Suppressor macrophage (primary cell): ENCODE results near the gene CUX1.

ENCODE experiments used
- DNase-seq, 4 experiments: peaks; one replicate each; pipeline ENCODE4 v3.0.0-alpha.2; 2020 to 2022

Gene CUX1

DNA sequence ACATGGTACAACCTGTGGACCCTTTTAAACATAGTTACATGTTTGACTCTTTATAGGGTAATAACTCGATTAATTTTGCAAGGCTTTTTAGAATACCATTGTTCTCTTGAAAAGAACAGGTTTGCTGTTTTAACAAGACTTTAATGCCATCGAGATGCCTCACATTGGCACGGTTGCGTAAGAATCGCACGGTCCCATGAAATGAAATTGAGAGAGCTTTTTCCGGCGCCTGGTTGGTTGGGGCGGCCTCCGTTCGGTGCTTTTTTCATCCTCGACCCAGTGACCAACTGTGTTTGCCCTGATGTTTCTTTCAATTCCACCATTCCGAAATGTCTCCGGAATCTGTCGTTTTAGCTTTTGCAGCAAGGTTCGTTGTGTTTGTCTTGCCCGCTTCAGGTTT lies 142.4 kb downstream of the CUX1 start:
- DNase-seq: no peak

DNA sequence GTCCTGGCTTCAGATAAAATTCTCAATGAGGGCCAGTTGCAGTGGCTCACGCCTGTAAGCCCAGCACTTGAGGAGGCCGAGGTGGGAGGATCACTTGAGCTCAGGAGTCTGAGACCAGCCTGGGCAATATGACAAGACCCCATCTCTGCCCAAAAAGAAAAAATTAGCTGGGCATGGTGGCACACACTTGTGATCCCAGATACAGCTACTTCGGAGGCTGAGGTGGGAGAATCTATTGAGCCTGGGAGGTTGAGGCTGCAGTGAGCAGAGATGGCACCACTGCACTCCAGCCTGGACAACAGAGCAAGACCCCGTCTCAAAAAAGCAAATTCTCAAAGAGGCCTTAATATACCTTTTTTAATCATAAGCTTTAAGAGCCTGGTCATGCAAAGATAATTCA lies 142.9 kb downstream of the CUX1 start:
- no peak for DNase-seq

- no peak for DNase-seq
Measured at GRCh38 chr7:101960985-101961708, 143.7 kb downstream of the CUX1 start.

- DNase-seq: no peak
Measured at GRCh38 chr7:101961811-101962210, 144.4 kb downstream of the CUX1 start.

- no peak for DNase-seq
Measured at GRCh38 chr7:101963693-101964092, 146.3 kb downstream of the CUX1 start.

DNA sequence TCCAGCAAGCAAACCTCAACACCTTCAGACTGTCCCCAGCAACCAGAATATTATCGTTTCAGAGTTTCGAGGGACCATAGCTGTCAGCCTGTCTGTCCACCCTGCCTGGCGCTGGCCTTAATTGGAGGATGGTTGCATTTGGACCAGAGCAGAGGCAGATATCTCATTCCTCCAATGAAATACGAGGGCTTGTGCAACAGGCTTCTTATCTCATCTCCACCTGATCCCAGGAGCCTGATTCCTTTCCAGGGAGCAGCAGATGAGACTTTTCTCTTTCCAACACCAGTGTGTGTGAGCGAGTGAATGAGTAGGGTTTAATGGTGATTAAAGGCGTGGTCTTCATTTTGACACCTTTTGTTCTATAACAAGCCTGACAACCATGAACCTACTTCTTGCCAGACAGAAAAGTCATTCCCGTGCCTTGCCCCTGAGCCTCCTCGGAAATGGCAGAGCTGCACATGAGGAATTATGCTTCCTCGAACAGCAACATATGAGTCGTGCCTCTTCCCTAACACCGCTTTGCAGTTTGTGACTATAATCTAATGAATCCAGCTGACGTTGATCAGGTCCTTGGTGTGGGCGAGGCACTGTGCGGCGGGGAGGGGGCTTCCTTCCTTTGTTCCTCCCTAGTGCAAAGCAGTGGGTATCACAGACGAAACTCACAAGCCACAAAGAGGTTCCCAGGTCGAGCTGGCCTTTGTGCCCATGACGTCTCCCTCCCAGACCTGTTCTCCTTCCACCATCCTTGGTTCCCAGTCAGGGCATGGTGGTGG lies 147.4 kb downstream of the CUX1 start:
- DNase-seq: no peak

DNA sequence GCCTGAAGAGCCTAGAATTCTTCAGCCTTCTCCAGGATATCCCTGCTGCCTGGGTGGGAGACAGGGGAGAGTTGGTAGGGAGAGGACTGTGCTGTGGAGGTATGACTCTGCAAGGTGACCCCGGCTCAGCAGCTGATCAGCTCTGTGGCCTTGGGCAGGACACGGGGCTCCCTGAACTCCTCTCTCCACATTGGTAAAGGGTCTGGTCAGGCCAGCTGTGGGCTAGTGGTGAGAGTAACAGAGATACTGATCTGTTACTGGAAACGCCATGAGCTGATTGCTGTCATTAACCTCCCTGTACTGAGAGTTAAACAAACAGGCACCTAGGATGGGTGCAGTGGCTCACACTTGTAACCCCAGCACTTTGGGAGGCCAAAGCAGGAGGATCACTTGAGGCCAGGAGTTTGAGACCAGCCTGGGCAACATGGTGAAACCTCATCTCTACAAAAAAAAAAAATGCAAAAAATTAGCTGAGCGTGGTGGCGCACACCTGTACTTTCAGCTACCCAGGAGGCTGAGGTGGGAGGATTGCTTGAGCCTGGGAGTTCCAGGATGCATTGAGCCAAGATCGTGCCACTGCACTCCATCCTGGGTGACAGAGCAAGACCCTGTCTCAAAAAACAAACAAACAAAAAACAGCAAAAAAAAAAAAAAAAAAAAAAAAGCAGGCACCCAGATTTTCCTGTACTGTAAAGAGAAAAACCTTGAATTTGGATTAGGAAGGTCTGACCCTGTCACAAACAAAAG lies 151.5 kb downstream of the CUX1 start:
- no peak for DNase-seq

GRCh38 chr7:101969997-101970585 lies 152.7 kb downstream of the CUX1 start:
- DNase-seq: no peak

- no peak for DNase-seq
Measured at GRCh38 chr7:101970801-101971200, 153.4 kb downstream of the CUX1 start.

DNA sequence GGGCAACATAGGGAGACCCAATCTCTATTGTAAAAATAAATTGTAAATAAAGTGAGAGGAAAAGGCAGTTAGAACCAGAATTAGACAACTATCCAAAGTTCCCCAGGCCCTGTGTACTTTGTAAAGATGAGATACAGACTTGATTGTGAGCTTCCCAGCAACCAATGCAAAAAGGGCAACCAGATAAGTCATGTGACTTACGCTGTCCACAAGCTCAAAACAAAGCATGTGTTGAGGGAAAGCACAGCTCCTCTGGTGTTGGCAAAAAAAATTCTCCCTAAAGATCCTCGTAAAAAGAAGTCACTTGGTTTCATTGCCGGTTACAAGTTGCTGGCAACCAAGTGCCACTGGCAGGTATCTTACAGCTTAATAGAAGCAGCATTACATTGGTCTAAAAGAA lies 154.0 kb downstream of the CUX1 start:
- DNase-seq: no peak

DNA sequence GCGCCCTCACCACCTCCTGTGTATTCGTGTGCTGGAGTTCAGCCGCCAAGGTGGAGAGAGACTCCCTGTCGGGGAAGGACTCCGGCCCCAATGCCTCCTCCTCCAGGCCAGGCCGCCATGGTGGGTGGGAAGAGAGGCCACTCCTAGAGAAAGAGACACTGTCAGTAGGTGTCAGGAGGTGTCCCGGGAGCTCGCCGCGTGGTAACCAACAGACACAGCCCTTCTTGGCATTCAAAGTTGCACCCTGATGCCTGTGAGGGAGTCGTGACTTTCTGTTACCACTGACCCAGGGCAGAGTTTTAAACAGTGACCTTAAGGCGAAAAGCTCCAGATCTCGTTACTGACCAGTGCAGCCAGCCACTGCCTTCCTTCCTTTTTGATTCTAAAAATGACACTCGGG lies 155.2 kb downstream of the CUX1 start:
- DNase-seq: no peak

GRCh38 chr7:101973130-101973529 lies 155.7 kb downstream of the CUX1 start:
- no peak for DNase-seq

DNA sequence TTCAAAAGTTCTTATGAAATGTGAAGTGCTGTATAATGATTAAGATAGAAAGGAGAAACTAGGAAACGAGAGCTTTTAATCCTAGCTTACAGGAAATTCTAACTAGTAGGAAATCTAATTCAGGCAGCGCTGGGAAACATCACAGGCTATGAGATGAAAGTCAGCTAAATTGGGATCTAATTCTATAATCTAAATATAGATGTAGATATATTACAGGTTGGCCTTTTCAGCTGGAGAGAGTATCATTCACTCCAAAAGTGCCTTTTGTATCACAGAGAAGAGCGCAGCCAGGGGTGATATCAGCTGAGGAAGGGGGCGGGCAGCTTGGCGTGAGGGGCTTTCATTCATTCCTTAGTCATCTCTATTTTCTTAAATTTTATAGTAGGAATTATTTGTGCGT lies 157.0 kb downstream of the CUX1 start:
- no peak for DNase-seq

DNA sequence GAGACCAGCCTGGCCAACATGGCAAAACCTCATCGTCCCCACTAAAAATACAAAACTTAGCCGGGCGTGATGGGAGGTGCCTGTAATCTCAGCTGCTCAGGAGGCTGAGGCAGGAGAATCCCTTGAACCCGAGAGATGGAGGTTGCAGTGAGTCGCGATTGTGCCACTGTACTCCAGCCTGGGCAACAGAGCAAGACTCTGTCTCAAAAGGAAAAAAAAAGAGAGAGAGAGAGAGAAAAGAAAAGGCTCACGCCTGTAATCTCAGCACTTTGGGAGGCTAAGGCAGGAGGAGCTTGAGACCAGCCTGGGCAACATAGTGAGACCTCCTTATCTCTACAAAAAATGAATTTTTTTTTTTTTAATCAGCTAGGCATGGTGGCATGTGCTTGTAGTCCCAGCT lies 157.6 kb downstream of the CUX1 start:
- no peak for DNase-seq

GRCh38 chr7:101976411-101976810 lies 159.0 kb downstream of the CUX1 start:
- DNase-seq: no peak

DNA sequence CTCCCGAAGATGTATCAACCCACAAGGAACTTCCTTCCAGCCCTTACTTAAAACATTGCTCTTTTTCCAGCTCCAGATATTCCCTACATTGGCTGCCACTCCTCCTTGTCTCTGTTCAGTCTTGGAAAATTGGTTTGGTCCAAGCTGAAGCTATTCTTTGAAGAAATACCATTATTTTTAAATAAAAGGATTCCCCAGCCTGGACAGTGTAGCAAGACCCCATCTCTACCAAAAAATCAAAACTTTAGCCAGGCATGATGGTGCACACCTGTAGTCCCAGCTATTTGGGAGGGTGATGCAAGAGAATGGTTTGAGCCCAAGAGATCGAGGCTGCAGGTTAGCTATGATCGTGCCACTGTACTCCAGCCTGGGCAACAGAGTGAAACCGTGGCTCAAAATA lies 159.8 kb downstream of the CUX1 start:
- no peak for DNase-seq

DNA sequence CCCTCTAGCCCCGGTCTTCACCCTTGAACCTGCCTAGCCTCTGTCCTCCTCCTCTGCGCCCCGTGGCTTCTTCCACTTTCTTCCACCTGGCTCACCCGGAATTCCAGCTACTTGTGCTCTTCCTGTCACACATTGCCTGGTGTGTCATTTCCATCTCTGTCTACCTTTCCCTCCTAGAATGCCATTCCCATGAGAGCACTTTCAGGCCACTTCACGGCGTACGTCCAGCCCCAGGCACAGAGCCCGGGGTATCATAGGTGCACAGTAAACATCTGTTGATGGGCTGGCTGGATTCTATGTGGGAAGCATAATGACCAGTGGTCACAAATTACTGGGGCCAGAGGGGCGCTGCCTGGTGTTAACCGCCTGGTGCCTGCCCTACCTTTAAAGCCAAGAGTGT lies 161.3 kb downstream of the CUX1 start:
- DNase-seq: no peak

DNA sequence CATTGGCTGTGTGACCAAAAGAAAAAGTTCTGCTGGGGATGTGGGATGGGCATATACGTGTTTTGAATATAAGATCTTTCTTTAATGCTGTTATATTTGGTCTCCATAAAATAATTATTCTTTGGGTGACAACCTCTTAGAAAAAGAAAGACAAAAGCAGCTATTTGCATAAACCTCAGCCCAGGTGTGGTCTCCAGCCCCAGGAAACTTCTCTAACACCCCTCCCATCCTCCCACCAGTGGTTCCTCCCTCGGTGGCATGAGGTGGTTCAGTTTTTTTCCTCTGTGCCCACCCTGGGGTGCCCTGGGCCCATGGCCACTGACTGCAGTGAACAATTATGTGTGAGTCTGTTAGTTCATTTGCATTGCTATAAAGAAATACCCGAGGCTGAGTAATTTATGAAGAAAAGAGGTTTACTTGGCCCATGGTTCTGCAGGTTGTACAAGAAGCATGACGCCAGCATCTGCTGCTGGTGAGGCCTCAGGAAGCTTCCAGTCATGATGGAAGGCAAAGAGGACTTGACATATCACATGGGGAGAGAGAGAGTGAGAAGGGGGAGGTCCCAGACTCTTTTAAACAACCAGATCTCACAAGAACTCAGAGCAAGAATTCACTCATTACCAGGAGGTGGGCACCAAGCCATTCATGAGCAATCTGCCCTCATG lies 165.9 kb downstream of the CUX1 start:
- no peak for DNase-seq

- no peak for DNase-seq
Measured at GRCh38 chr7:101984133-101984879, 166.9 kb downstream of the CUX1 start.

- DNase-seq: no peak
Measured at GRCh38 chr7:101985057-101985902, 167.9 kb downstream of the CUX1 start.
